ENCODE results near the gene USP17L25. TPM values are rescaled to one million over a fixed set of nuclear protein-coding genes. Genes with fewer than 3 reads are reported as not detected.
"Not testable (repeated sequence)": the region's sequence is repeated elsewhere in the genome, so short reads cannot be mapped to it uniquely, and the experiment has no call there.

Gene USP17L25
- total and polyA plus RNA-seq, 2 donors: not detected

DNA sequence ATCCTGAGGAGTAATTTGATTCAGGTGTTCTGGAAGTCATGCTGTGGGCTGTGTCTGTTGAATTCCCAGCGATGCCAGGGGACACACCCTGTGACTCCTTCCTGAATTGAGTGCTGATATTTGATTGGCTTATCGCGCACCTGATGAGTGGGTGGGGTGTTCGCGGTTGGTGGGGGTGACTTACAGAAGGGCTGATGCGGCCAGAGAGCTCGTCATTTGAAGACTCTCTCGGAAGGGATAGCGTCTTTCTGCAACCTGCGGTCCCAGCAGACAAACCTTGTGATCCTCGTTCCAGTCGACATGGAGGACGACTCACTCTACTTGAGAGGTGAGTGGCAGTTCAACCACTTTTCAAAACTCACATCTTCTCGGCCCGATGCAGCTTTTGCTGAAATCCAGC lies 33.1 kb downstream of the USP17L25 start, which contains the start of gene USP17L30:
Gene USP17L30, plus strand, starts transcription at position 301 of the 400 bp plus-strand sequence. Its CDS starts 0 bp downstream, at position 301.
- H3K36me3 ChIP-seq (ENCODE audit: control insufficient read depth in 2 of 2, insufficient read depth in 2 of 2, low read length in 1 of 2); H3K27me3 ChIP-seq (ENCODE audit: control insufficient read depth in 2 of 2, insufficient read depth in 1 of 2, low read length in 1 of 2); H3K27ac ChIP-seq (ENCODE audit: low read depth in 1 of 2, low read length in 1 of 2); DNase-seq (ENCODE audit: low read depth in 6 of 9, low spot score in 9 of 9); H3K9me3 ChIP-seq (ENCODE audit: control insufficient read depth in 2 of 2, insufficient read depth in 1 of 2, low read length in 1 of 2); H3K4me1 ChIP-seq (ENCODE audit: control insufficient read depth in 2 of 2, insufficient read depth in 2 of 2, low read length in 2 of 2); H3K4me3 ChIP-seq (ENCODE audit: low read length in 2 of 2): not testable (repeated sequence)
- WGBS: no CpG with 5 or more reads among the region's 15 CpGs

DNA sequence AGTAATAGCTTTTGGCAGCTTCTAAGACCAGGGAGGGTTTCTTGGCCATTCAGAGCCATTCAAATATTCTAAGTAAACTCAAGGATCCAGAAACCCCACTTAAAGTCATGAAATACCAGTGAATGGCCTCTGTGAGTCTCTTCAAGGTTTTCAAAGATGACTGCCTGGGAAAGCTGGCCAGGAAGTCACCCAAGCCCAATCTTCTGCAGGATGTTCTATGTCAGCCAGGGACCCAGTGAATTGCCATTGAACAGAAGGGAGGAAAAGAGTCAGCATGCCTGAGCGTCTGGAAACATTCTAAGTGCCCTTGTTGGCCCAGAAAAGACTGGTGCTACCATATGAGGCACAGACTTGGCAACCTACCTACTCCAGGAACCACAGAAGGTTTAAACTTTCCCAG lies 50.2 kb downstream of the USP17L25 start:
- H3K36me3 ChIP-seq (ENCODE audit: control insufficient read depth in 2 of 2, insufficient read depth in 2 of 2, low read length in 1 of 2); H3K27me3 ChIP-seq (ENCODE audit: control insufficient read depth in 2 of 2, insufficient read depth in 1 of 2, low read length in 1 of 2); H3K4me1 ChIP-seq (ENCODE audit: control insufficient read depth in 2 of 2, insufficient read depth in 2 of 2, low read length in 2 of 2); DNase-seq (ENCODE audit: low read depth in 6 of 9, low spot score in 9 of 9); H3K9me3 ChIP-seq (ENCODE audit: control insufficient read depth in 2 of 2, insufficient read depth in 1 of 2, low read length in 1 of 2); H3K27ac ChIP-seq (ENCODE audit: low read depth in 1 of 2, low read length in 1 of 2); H3K4me3 ChIP-seq (ENCODE audit: low read length in 2 of 2): not testable (repeated sequence)
- 51% methylated on average over 1 of the region's 1 CpG for WGBS

Other genes starting within 250 kb of the USP17L25 start
- gene FAM90A26, start 159.5 kb upstream of the USP17L25 start, total RNA-seq: not detected
- gene FAM90A26, start 159.5 kb upstream of the USP17L25 start, polyA plus RNA-seq: 0.02 TPM
- not detected for gene USP17L10, start 119.3 kb upstream of the USP17L25 start, total RNA-seq
- gene USP17L10, start 119.3 kb upstream of the USP17L25 start, polyA plus RNA-seq: not detected
- gene USP17L11, start 114.5 kb upstream of the USP17L25 start, total RNA-seq: not detected
- not detected for gene USP17L11, start 114.5 kb upstream of the USP17L25 start, polyA plus RNA-seq
- not detected for gene USP17L12, start 109.8 kb upstream of the USP17L25 start, total RNA-seq
- gene USP17L12, start 109.8 kb upstream of the USP17L25 start, polyA plus RNA-seq: not detected
- gene USP17L13, start 105.0 kb upstream of the USP17L25 start, total RNA-seq: not detected
- not detected for gene USP17L13, start 105.0 kb upstream of the USP17L25 start, polyA plus RNA-seq
- not detected for gene USP17L15, start 95.5 kb upstream of the USP17L25 start, total RNA-seq
- 0.02 TPM for gene USP17L15, start 95.5 kb upstream of the USP17L25 start, polyA plus RNA-seq
- not detected for gene USP17L17, start 86.0 kb upstream of the USP17L25 start, total RNA-seq
- gene USP17L17, start 86.0 kb upstream of the USP17L25 start, polyA plus RNA-seq: not detected
- gene USP17L18, start 81.3 kb upstream of the USP17L25 start, total RNA-seq: not detected
- not detected for gene USP17L18, start 81.3 kb upstream of the USP17L25 start, polyA plus RNA-seq
- gene USP17L19, start 76.5 kb upstream of the USP17L25 start, total RNA-seq: not detected
- not detected for gene USP17L19, start 76.5 kb upstream of the USP17L25 start, polyA plus RNA-seq
- not detected for gene USP17L20, start 71.8 kb upstream of the USP17L25 start, total RNA-seq
- not detected for gene USP17L20, start 71.8 kb upstream of the USP17L25 start, polyA plus RNA-seq
- not detected for gene USP17L21, start 67.0 kb upstream of the USP17L25 start, total RNA-seq
- gene USP17L21, start 67.0 kb upstream of the USP17L25 start, polyA plus RNA-seq: not detected
- gene USP17L22, start 62.3 kb upstream of the USP17L25 start, total RNA-seq: not detected
- not detected for gene USP17L22, start 62.3 kb upstream of the USP17L25 start, polyA plus RNA-seq
- gene USP17L24, start 4.7 kb upstream of the USP17L25 start, total RNA-seq: not detected
- gene USP17L24, start 4.7 kb upstream of the USP17L25 start, polyA plus RNA-seq: not detected
- not detected for gene USP17L26, start 4.7 kb downstream of the USP17L25 start, total RNA-seq
- not detected for gene USP17L26, start 4.7 kb downstream of the USP17L25 start, polyA plus RNA-seq
- gene USP17L5, start 9.5 kb downstream of the USP17L25 start, total RNA-seq: not detected
- gene USP17L5, start 9.5 kb downstream of the USP17L25 start, polyA plus RNA-seq: not detected
- gene USP17L27, start 14.2 kb downstream of the USP17L25 start, total RNA-seq: not detected
- gene USP17L27, start 14.2 kb downstream of the USP17L25 start, polyA plus RNA-seq: not detected
- gene USP17L28, start 19.0 kb downstream of the USP17L25 start, total RNA-seq: not detected
- gene USP17L28, start 19.0 kb downstream of the USP17L25 start, polyA plus RNA-seq: not detected
- gene USP17L29, start 23.7 kb downstream of the USP17L25 start, total RNA-seq: not detected
- gene USP17L29, start 23.7 kb downstream of the USP17L25 start, polyA plus RNA-seq: not detected
- gene USP17L30, start 33.2 kb downstream of the USP17L25 start, total RNA-seq: not detected
- gene USP17L30, start 33.2 kb downstream of the USP17L25 start, polyA plus RNA-seq: not detected
- not detected for gene DEFB131A, start 114.5 kb downstream of the USP17L25 start, total RNA-seq
- not detected for gene DEFB131A, start 114.5 kb downstream of the USP17L25 start, polyA plus RNA-seq